MCF 10A (cell line): ENCODE results near the gene TCF4. TPM values are rescaled to one million over a fixed set of nuclear protein-coding genes. Genes with fewer than 3 reads are reported as not detected.

Experiments
- BruUV-seq: library from RNA; stranded (reverse); fragments of 400-500 nt; replicated peaks from 2 replicates; lab custom pipeline; 2021; lab: Mats Ljungman, UMichigan
- CTCF ChIA-PET: fragments of 300-600 bp; sonication (Branson Sonifier 250); formaldehyde crosslinking; extraction: SDS; loops from one replicate; lab custom pipeline; 2021; ENCODE audit warnings: antibody characterized with exemption, inconsistent platforms; lab: Yijun Ruan, JAX
- POLR2A ChIA-PET: fragments of 300-600, 350-650 bp; sonication (Branson Sonifier 250); formaldehyde crosslinking; extraction: SDS; loops from one replicate; lab custom pipeline; 2020; ENCODE audit warnings: antibody characterized with exemption, inconsistent platforms; lab: Yijun Ruan, JAX
- DNase-seq: peaks from one replicate; pipeline ENCODE4 v3.0.0-alpha.2; 2018; ENCODE audit not compliant: unreplicated experiment
- H3K27ac Mint-ChIP-seq: one replicate; pipeline ENCODE4 v1.8.0; 2022; ENCODE audit warnings: mild to moderate bottlenecking, low read depth, mixed read lengths; ENCODE audit not compliant: unreplicated experiment
- H3K27me3 Mint-ChIP-seq: one replicate; pipeline ENCODE4 v1.8.0; 2022; ENCODE audit warnings: mixed read lengths; ENCODE audit not compliant: insufficient read depth, unreplicated experiment
- H3K36me3 Mint-ChIP-seq: one replicate; pipeline ENCODE4 v1.8.0; 2022; ENCODE audit warnings: mild to moderate bottlenecking, moderate library complexity, mixed read lengths; ENCODE audit not compliant: insufficient read depth, unreplicated experiment
- H3K4me1 Mint-ChIP-seq: one replicate; pipeline ENCODE4 v1.8.0; 2022; ENCODE audit warnings: mixed read lengths; ENCODE audit not compliant: insufficient read depth, unreplicated experiment
- H3K4me3 Mint-ChIP-seq: one replicate; pipeline ENCODE4 v1.8.0; 2022; ENCODE audit warnings: mild to moderate bottlenecking, moderate library complexity, mixed read lengths; ENCODE audit not compliant: unreplicated experiment
- H3K9me3 Mint-ChIP-seq: one replicate; pipeline ENCODE4 v1.8.0; 2022; ENCODE audit warnings: mixed read lengths; ENCODE audit not compliant: unreplicated experiment
- intact Hi-C: fragments of 100-400 bp; cut with micrococcal nuclease; formaldehyde crosslinking; loops from 2 replicates; pipeline ENCODE4 v1.14.1; 2022
- total RNA-seq: library from RNA; stranded (reverse); gene quantifications from 2 replicates; pipeline ENCODE4 v1.2.3, GENCODE V29; 2022
- TF ChIP-seq, protein P1 (sequence below): fragments of 200-600 bp; IDR thresholded peaks from one replicate; pipeline ENCODE4 v1.8.0; 2022; ENCODE audit warnings: antibody characterized with exemption, mild to moderate bottlenecking; ENCODE audit not compliant: unreplicated experiment

The TCF4 gene
- total RNA-seq, 1 experiment from 2014 or later: 6.2 TPM

DNA sequence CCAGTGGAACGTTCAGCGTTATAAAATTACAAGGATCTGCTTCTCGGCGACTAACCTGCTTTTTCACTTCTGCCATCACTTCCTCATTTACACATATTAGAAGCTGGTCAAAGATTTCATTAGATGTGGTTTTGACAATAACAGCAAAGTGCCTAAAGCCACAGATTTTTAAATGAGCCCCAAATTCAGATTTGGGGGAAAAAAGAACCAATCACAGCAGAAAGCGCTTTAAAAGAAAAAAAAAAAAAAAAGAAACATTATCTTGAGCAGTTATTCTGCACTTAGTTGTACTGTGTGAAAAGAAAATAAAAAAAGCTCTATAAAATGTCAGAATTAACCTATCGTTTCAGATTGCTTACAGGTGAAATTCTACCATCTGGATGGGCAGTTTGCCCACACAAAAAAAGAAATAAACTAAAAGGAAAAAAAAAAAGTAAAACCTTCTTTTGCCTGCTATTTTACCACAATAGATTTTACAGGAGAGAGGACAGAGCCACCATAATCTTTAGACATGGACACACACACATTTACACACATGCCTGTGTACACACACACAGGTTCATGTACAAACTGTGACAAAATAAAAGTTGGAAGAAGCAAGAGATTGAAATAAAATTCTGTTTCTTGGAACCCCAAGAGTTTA is 167.2 kb downstream of the TCF4 start:
- H3K9me3 Mint-ChIP-seq: no peaks in the 10 kb centered on the region
- intact Hi-C loops: no loop called here
- H3K4me3 Mint-ChIP-seq: no peak overlapping the region
- H3K4me1 Mint-ChIP-seq: no peaks in the 10 kb centered on the region
- BruUV-seq: no TSS peak
- DNase-seq: no peak
- H3K36me3 Mint-ChIP-seq: no peaks in the 10 kb centered on the region
- TF ChIP-seq, protein P1, sequence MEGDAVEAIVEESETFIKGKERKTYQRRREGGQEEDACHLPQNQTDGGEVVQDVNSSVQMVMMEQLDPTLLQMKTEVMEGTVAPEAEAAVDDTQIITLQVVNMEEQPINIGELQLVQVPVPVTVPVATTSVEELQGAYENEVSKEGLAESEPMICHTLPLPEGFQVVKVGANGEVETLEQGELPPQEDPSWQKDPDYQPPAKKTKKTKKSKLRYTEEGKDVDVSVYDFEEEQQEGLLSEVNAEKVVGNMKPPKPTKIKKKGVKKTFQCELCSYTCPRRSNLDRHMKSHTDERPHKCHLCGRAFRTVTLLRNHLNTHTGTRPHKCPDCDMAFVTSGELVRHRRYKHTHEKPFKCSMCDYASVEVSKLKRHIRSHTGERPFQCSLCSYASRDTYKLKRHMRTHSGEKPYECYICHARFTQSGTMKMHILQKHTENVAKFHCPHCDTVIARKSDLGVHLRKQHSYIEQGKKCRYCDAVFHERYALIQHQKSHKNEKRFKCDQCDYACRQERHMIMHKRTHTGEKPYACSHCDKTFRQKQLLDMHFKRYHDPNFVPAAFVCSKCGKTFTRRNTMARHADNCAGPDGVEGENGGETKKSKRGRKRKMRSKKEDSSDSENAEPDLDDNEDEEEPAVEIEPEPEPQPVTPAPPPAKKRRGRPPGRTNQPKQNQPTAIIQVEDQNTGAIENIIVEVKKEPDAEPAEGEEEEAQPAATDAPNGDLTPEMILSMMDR: no peak
- ChIA-PET POLR2A (no interaction called here), CTCF (interaction anchor here (0.5 kb wide), 1 partner anchor 748 kb away, joined by 4 read pairs; no protein-coding TSS in a partner anchor)
- H3K27ac Mint-ChIP-seq: no peak overlapping the region
- H3K27me3 Mint-ChIP-seq: no peaks in the 10 kb centered on the region

DNA sequence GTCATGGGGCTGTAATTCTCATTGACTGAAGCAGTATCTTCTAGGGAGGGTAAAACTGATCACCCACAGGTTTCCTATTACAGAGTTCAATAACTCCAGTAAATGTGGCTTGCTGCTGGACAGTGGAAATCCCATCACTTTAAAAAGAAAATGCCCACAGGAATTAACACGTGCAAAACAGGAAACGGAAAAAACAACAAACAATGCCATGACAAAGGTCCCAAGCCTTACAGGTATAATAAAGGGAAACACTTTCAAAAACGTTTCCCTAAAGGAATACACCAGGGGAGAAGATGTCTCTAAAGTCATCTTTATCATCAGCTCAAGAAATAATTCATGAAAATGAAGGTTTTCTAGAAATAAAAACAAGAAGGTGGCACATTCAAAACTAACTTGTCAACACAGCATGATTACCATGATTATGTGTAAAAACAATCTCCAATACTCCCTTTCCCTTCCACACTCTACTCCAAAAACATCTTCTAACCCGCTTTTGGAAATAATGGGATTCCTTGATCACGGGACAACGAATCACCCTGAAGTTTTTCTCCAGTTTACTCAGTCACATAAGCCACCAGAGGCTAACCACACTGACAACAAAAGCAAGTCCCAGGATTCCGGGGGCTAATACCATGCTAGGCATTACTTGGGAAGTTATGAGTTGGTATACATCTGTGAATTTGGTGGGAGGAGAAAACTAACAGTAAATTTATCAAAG is 167.9 kb downstream of the TCF4 start:
- intact Hi-C loops: loop anchor here (5.0 to 10.0 kb wide), 3 partner anchors 78 to 895 kb away; no protein-coding TSS in a partner anchor
- ChIA-PET POLR2A (no interaction called here), CTCF (no interaction called here)
- H3K36me3 Mint-ChIP-seq: no peaks in the 10 kb centered on the region
- no peaks in the 10 kb centered on the region for H3K4me1 Mint-ChIP-seq
- H3K27ac Mint-ChIP-seq: no peak overlapping the region
- TF ChIP-seq, protein P1: no peak
- no peaks in the 10 kb centered on the region for H3K9me3 Mint-ChIP-seq
- no peaks in the 10 kb centered on the region for H3K27me3 Mint-ChIP-seq
- no peak for DNase-seq
- no TSS peak for BruUV-seq
- no peak overlapping the region for H3K4me3 Mint-ChIP-seq

DNA sequence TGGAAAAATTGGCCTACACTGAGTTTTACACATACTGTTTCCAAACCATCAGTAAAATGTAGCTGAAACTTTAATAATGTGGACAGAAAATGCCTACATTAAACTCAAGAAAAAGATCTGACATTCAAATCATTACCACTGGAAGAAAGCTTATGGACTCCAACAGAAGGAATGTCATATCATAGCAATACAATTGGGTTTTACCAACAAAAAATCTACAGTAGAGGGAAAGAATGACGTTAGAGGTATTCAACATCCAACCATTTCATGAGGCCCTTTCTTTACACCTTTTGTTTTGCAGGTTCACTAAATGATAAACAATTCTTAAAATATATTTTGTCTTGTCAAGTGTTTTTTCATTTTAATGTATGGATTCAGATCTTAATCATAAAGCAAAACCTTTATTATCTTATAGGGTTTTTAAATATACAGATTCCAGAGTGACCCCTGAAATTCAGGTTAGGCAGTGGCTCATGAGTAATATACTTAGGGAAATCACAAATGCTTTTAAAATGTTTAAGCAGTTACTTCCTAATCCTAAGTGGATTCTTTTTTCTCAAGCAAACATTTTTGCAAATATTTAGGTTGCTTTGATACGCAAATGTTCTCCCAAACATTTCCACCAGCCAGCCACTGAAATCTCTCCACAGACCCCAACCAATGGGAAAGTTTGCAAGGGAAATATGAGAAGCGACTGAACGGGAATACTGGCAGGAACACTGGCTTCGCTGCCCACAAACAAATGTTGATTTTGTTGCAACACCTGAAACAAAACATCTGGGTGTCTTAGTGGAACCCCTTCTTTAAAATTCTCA is 168.7 kb downstream of the TCF4 start:
- CTCF ChIA-PET: no interaction called here
- POLR2A ChIA-PET: interaction anchor here (0.6 kb wide), 1 partner anchor 679 kb away, joined by 3 read pairs; no protein-coding TSS in a partner anchor
- no peaks in the 10 kb centered on the region for H3K9me3 Mint-ChIP-seq
- H3K27me3 Mint-ChIP-seq: no peaks in the 10 kb centered on the region
- BruUV-seq: no TSS peak
- no peak overlapping the region for H3K4me3 Mint-ChIP-seq
- no peaks in the 10 kb centered on the region for H3K4me1 Mint-ChIP-seq
- intact Hi-C loops: loop anchor here (5.0 to 10.0 kb wide), 3 partner anchors 77 to 895 kb away; no protein-coding TSS in a partner anchor
- H3K27ac Mint-ChIP-seq: no peak overlapping the region
- H3K36me3 Mint-ChIP-seq: no peaks in the 10 kb centered on the region
- TF ChIP-seq, protein P1: no peak
- no peak for DNase-seq

DNA sequence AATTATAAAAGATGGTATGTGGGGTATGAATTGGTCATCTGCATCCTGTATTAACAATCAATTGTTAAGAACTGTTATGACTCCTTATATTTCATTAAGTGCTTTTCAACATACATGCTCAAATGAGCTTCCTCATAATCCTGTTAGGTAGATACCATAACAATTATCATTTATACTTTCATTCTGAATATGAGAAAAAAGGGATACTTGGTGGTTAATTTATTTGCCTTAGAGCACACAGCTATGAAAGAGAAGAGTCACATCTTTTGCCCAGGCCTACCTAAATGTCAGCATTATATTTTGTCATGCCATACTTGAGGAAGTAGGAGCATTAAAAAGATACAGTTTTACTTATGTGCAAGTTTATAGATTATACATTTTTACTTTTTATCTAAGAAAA is 169.6 kb downstream of the TCF4 start:
- TF ChIP-seq, protein P1: no peak
- POLR2A ChIA-PET: interaction anchor here (0.8 kb wide), 1 partner anchor 1157 kb away, joined by 3 read pairs; no protein-coding TSS in a partner anchor
- H3K36me3 Mint-ChIP-seq: no peaks in the 10 kb centered on the region
- no peak overlapping the region for H3K27ac Mint-ChIP-seq
- H3K9me3 Mint-ChIP-seq: no peaks in the 10 kb centered on the region
- H3K4me1 Mint-ChIP-seq: peaks cover 3% of the 10 kb centered on the region
- no peaks in the 10 kb centered on the region for H3K27me3 Mint-ChIP-seq
- no peak overlapping the region for H3K4me3 Mint-ChIP-seq
- BruUV-seq: no TSS peak
- DNase-seq: no peak
- intact Hi-C loops: loop anchor here (5.0 to 10.0 kb wide), 3 partner anchors 76 to 896 kb away; no protein-coding TSS in a partner anchor
- CTCF ChIA-PET: no interaction called here
